Large intestine (tissue), 1 donor: ENCODE measurements around the gene TMEM38B. TPM values are rescaled to one million over a fixed set of nuclear protein-coding genes. Genes with fewer than 3 reads are reported as not detected.

Experiments
- polyA plus RNA-seq: library from polyadenylated mRNA; unstranded; fragments of 120-200 nt; gene quantifications from one replicate; pipeline ENCODE4 v1.2.1, GENCODE V29; 2013

TMEM38B gene
- polyA plus RNA-seq, 1 donor = 38.7 TPM

Other genes starting within 250 kb of the TMEM38B start
- gene FSD1L, start 246.5 kb upstream of the TMEM38B start, polyA plus RNA-seq = 14.4 TPM
- gene FKTN, start 136.4 kb upstream of the TMEM38B start, polyA plus RNA-seq = 16.5 TPM
- 0.58 TPM for gene TAL2, start 32.1 kb upstream of the TMEM38B start, polyA plus RNA-seq